Parietal lobe (tissue), 1 donor: Measurements from ENCODE around the gene SAMD3. TPM values are rescaled to one million over a fixed set of nuclear protein-coding genes. Genes with fewer than 3 reads are reported as not detected.

Experiments
- total RNA-seq: library from RNA; depleted of rRNA; stranded (reverse); fragments of >200 nt; gene quantifications from one replicate; pipeline ENCODE4 v1.2.3, GENCODE V29; 2014

Gene SAMD3, protein sequence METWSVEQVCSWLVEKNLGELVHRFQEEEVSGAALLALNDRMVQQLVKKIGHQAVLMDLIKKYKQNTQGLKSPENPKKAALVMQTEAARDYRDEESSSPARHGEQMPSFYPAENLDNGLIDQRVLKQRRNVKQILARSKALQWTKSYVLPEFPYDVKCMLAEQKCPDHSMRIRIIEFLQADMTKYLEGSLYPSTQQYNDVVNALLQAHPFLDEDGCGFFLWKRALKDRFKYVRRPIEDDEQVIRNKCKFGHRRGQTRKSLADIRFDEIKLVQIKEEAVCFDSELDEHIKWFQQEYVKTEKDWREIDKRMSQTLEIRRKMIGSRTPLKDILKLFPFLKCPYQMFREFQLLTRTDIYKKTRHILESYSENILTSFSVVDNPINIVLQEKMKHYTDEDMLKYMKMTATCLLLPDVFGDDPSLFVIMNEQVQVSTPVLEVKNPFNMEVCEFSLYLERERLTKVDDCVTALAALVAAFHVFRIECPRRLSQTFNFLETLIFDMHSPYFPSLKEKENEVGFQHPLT
- 15.3 TPM for total RNA-seq

DNA sequence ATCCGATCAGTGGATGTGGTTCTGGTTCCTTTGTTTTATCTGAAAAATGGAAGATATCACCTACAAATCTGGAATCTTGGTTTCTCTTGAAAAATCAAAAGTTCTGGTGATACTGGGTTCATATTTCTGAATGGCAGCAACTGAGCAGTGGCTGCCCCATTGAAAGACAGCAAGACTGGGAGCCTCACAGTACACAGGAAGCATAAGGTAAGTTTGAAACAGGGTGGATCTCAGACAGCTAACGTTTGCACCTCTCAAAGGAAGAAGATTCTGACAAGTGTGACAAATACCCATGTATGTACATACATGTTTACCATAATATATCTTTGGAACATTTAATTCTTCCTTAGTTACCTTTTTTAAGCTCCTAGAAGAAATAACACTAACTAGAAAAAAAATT lies at the start of gene SAMD3:
SAMD3 (minus strand) TSS at position 177 of the 400 bp plus-strand sequence. CDS start 7,678 bp downstream, outside the sequence.

Other genes with a start within 250 kb of the SAMD3 start
- gene L3MBTL3, start 204.4 kb downstream of the SAMD3 start, total RNA-seq = 39.8 TPM
- 25.0 TPM for gene TMEM200A, start 143.1 kb upstream of the SAMD3 start, total RNA-seq